Measurements from ENCODE around the gene GRK5.
"Not testable (repeated sequence)": the region's sequence is repeated elsewhere in the genome, so short reads cannot be mapped to it uniquely, and the experiment has no call there.

The GRK5 gene

DNA sequence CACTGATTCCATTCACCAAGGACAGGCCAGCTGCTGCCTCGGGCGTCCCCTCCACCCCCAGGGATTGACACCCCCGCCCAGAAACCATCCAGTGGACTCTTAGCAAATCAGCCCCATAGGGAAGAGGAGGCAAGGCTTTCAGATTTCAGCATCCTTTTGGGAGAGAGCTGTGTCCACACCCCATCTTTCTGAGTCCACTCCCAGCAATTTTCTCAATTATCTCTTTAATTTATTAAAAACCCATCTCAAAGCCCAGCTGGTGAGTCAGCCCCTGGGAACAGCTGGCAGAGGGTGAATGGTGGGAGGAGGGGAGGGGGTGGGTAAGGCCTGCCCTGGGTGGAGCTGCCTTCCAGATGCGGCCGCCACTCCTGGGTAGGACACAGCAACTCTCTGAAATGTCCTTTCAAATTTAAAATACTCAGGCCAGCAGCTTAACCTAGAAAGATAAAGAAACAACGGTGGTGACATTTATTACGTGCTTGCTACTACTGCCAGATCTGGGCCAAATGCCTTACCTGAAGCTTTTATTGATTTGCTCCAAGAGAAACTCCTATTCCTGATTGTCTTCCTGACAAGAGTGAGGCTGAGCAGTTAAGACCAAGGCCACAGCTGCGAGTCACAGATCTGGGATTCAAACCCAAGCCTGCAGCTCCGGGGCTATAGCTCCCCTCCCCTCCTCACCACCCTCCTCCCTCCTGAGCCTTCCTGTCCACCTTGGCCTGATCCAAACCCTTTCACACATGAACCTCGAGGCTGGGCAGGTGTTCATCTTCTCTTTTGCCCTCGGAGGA lies 214.7 kb downstream of the GRK5 start:
- DNase-seq (ENCODE audit: low read depth) = no peak

DNA sequence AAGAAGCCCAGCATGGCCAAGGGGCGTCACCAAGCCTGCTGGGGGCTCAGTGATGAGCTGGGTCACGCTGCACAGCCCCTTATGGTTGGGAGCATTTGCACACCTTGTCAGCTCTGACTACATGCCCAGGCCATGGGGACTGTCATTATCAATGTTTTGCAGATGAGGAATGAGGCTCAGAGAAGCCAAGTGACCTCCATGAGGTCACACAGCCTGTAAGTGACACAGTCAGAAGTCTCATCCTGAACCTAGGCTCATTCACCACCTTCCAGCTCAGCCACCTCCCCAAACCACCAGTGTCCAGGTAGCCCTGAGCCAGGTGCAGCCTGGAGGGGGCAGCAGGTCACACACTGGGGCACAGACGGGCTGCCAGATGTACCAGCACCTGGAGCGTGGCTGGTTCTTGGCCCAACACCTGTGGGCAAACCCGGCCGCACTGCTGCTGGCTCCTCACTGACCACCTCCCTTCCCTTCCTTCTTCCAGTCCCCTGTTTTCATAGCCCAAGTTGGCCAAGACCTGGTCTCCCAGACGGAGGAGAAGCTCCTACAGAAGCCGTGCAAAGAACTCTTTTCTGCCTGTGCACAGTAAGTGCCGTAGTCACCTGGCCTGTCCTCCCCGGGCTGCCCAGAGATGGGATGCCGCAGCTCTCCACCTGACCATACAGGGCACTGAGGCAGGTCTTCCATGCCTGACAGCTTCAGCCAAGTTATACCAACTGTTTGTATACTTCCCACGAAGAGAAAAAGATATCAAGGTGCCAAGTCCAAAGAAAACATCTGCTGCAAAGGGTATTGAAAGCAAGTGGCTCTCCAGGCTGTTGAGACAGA lies 215.5 kb downstream of the GRK5 start:
- DNase-seq (ENCODE audit: low read depth) = no peak

DNA sequence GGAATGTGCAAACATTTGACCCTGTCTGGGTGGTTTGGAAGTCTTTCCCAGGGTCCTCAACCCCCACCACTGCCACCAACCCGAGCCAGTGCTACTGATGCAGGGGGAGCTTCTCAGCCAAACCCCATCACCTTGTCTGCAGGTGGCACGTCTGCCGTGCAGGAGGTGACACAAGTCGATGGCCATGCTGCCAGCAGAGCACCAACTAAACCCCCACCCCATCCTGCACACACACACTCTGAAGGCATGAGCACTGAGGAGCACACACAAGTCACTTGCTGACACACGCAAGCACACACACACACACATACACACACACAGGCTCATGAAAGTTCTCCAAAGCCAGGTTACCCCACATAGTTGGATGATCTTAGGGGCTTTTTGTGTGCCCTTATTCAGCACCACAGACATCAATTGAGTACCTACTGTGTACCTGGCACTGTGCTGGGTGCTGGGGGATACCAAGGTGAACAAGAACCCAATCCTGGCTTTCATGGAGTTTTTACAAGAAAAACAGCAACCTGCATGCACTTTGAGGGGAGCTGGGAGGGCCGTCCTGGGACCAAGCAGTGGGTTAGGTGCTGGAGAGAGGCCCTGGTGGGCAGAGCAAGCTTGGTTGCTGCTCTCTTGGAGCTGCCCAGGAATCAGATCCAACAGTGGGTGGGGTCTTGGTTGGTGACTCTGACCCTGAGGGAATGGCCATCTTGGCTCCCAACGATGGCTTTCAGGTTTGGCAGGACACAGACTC lies 216.3 kb downstream of the GRK5 start:
- no peak for DNase-seq (ENCODE audit: low read depth)

GRCh38 chr10:119424258-119424975 lies 217.0 kb downstream of the GRK5 start:
- no peak for DNase-seq (ENCODE audit: low read depth)

DNA sequence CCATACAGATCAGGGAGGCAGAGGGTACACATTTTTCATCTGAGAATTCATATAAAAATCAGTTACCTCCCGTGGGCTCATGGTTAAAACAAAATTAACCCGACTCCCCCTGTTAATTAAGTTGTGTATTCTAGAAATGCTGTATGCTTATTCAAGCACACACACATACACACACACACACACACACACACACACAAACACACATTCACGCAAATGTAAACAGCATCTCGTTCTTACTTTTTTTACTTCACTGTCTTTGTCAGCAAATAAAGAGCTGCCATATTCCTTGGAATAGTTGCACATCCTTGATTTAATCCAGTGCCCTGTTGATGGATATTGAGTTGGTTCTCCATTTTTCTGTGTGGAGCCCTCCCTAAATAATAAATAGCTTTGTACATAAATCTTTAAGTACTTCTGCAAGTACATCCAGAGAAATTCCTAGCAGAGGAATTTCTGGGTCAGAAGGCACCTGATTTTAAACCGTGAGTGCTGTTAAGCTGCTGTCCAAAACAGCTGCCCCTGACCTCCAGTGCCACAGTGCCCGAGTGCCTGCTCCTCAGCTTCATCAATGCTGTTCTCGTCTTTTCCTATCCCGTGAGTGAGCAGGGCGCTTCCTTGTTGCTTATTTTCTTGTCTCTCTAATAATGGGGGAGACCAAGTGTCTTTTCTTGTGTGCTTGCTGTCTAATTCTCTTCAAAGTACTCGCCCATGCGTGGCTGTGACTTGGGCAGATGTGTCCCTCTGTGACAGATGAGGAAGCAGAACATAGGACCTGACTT lies 217.9 kb downstream of the GRK5 start:
- DNase-seq (ENCODE audit: low read depth) = no peak

DNA sequence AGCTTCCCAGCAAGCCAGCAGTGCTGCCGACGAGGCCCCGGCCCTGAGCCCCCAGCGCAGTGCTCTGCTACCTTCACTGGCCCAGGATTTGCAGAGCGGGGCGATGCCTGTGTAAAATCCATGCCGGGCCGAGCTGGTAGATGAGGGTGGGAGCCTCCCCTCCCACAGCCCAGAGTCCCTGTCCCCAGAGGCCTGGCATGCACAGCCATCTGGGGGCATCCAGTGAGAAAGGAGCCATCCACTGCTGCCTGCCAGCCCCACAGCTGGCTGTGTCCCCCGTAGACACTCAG lies 218.5 kb downstream of the GRK5 start:
- DNase-seq (ENCODE audit: low read depth) = no peak

GRCh38 chr10:119426699-119427098 lies 219.3 kb downstream of the GRK5 start:
- no peak for DNase-seq (ENCODE audit: low read depth)

DNA sequence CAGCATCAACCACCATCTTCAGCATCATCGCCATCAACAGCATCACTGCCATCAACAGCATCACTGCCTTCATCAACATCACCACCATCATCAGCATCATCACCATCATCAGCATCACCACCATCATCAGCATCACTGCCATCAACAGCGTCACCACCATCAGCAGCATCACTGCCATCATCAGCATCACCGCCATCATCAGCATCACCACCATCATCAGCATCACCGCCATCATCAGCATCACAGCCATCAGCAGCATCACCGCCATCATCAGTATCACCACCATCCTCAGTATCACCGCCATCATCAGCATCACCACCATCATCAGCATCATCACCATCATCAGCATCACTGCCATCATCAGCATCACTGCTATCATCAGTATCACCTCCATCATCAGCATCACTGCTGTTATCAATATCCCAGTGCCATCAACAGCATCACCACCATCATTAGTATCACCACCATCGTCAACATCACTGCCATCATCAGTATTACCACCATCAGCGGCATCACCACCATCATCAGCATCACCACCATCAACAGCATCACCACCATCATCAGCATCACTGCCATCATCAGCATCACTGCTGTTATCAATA lies 220.0 kb downstream of the GRK5 start:
- DNase-seq (ENCODE audit: low read depth) = no peak

DNA sequence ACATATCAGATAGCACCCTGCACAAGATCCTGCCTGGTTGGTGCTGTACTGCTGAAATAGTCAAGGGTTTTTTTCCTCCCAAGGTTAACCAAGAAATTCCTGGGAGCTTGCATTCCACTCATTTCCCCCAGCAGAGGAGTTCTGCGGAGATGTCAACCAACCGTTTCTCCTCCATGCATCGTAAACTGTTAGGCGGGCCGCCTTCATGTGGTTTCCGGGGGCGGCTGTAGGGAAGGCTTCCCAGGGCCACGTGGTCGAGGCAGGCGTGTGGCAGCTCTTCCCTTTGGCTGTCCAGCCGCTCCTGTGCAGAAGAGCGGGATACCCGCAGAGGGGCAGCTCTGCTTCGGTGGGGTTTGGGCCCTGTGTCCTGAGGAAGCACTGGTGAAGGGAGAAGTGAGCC lies 221.4 kb downstream of the GRK5 start:
- DNase-seq (ENCODE audit: low read depth) = no peak

DNA sequence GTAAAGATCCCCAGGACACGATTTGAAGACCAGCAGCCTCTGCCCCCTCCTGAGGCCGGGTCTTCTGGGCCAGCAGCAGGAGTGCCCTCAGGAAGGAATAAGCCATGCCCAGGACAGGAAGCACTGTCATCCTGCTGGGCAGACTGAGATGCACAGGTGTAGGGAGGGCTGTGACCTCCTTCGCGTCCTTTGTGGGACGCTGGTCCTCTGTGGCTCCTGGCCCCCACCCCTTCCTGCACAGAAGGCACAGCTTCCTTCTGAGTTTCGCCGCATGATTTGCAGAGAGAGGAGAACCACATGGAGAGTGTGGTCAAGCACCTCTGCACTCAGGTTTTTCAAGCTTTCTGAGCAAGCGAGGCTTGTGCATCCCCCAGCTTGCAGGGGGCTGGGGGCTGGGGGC lies 222.4 kb downstream of the GRK5 start:
- DNase-seq (ENCODE audit: low read depth) = no peak

DNA sequence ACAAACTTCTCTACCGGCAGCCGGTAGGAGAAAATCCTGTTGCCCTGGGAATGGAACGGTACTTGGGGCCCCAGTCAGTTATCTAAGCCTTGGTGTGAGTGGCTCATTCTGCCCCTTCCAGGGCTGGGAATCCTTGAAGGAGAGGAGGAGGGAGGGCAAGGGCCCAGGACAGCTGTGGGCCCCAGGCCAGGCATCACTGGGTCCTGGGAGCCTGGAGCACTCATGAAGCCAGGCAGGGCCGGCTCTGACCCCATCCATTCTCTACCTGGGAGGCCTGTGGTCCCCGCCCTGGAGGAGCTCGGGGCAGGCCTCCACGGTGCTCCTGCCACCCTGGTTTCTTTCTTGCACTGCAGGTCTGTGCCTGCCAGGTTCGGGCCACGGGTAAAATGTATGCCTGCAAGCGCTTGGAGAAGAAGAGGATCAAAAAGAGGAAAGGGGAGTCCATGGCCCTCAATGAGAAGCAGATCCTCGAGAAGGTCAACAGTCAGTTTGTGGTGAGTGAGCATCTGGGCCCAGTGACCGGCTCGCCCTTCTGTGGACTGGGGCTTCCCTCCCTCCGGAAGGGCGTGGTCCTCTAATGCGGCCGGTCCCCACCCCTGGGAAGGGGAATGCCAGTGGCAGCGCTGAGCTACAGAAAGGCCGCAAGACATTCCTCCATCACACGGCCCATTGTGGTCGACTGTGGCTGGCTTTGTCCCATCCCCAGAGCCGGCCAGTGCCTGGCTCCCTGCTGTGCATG lies 223.8 kb downstream of the GRK5 start:
- DNase-seq (ENCODE audit: low read depth) = no peak

GRCh38 chr10:119431773-119432135 lies 224.4 kb downstream of the GRK5 start:
- DNase-seq (ENCODE audit: low read depth) = no peak

GRCh38 chr10:119434942-119435341 lies 227.6 kb downstream of the GRK5 start:
- DNase-seq (ENCODE audit: low read depth) = not testable (repeated sequence)

GRCh38 chr10:119438717-119439116 lies 231.3 kb downstream of the GRK5 start:
- no peak for DNase-seq (ENCODE audit: low read depth)

DNA sequence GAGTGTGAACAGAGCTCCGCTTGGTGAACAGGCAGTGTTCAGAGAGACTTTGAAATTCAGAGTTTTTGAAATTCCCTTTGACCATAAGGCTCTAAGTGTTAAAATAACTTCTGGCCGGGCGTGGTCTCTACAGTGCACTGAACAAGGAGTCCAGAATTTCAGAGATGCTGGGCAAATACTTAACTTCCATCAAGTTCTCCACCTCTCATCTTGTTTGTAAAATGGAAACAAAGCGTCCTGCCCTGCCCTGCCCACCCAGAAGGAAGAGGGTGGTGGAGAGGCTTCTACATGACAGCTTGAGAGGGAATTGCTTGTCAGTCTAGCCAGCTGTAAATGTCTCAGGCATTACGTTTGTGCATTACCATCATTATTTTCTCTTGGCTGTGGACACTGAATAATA lies 232.6 kb downstream of the GRK5 start:
- no peak for DNase-seq (ENCODE audit: low read depth)

- DNase-seq (ENCODE audit: low read depth) = no peak
These were observed 233.9 kb downstream of the GRK5 start for GRCh38 chr10:119441151-119441821.

DNA sequence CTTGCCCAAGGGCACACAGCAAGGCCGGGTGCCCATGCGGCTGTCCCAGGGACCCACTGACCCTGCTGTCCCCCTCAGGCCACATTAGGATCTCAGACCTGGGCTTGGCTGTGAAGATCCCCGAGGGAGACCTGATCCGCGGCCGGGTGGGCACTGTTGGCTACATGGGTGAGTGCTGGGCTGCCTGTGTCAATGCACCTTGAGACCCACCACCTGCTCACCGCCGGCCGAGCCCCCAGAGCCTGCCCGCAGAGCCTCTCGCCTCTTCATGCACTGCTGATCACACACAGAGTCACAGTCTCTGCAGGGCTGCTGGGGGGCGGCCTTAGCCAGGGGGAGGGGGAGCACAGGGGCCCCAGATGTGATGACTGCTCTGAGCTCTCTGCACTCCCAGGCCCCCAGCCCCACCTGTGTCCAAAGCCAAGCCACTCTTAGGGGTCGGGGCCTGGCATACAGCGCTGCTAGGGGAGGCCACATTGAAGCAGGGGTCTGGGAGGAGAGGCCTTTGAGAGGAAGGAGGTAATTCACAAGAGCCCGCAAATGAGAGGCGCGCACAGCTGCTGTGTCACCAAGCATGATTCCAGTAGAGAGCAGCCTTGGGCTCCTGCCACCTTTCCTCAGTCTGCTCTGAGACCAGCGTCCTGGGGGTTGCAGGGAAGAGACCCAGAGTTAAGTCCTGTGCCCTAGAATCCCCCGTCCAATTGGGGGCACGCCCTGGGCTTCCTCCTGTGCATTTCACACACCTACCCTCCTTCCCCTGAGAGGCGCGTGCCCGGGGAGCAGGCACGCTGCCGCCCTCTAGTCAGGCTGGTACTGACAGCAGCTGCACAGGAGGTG lies 234.8 kb downstream of the GRK5 start:
- DNase-seq (ENCODE audit: low read depth) = no peak

DNA sequence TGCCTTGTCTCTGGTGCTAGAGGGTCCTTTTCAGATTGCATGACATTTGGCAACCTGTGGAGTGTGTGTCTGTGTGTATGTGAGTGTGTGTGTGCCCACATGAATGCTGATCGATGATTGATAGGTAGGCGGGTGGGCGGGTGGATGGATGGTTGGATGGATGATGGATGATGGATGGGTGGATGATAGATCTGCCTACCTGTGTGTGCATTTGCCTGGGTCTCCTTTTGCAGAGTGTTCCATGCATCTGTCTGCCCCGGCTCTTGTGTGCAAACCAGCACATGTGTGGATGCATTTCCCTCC lies 235.3 kb downstream of the GRK5 start:
- DNase-seq (ENCODE audit: low read depth) = no peak

DNA sequence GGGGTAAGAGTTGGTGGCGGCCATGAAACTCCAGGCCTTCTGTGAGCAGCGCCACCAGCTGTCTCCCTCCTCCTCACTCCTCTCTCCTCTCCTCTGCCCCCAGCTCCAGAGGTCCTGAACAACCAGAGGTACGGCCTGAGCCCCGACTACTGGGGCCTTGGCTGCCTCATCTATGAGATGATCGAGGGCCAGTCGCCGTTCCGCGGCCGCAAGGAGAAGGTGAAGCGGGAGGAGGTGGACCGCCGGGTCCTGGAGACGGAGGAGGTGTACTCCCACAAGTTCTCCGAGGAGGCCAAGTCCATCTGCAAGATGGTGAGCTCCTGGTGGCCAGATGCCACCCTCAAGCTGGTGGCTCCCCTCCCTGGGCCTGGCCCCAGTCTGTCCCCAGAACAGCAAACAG lies 236.1 kb downstream of the GRK5 start:
- DNase-seq (ENCODE audit: low read depth) = no peak
